Measurements from ENCODE around the gene IRAG1. TPM values are rescaled to one million over a fixed set of nuclear protein-coding genes. Genes with fewer than 3 reads are reported as not detected.

IRAG1 gene
- total RNA-seq, 1 experiment from 2014 or later = 0.64 TPM

DNA sequence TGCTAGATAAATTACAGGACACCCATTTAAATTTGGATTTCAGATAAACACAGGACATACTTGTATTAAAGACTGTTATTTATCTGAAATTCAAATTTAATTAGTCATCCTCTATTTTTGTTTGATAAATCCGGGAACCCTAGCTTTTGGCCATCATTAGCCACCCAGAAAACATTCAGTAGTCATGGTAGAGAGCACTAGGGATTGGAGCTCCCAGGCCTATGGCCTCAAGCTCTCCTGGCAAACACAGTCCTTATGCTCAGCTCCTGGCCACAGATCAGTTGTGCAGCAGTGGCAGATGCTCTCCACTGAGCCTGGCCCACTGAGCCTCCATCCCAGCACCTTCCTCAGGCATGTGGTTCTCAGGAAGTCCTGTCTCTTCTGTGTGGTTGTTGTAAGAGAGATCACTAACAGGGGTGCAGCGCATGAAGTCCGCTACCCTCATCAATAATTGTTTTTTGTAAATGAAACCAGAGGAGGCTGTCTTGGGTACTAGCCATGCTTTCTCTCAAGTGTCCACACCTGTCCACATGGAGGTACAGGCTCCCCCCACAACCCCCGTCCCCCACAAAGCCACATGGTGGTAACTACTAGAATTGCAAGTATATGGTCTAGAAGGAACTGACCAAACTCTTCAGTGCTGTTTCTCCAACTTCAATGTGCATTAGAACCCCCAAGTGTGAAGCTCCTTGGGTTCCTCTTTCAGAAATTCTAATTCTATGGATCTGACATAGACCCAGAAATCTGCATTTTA is 1.1 kb upstream of the IRAG1 start:
- Mint-ChIP-seq H3K4me3 (ENCODE audit: unreplicated experiment) (no peak overlapping the region), H3K9me3 (ENCODE audit: unreplicated experiment) (no peaks in the 10 kb centered on the region), H3K27ac (ENCODE audit: unreplicated experiment) (no peak overlapping the region), H3K4me1 (ENCODE audit: low read depth, unreplicated experiment) (peaks cover 5% of the 10 kb centered on the region), H3K36me3 (ENCODE audit: insufficient read depth, unreplicated experiment) (no peaks in the 10 kb centered on the region), H3K27me3 (ENCODE audit: insufficient read depth, unreplicated experiment) (no peaks in the 10 kb centered on the region)
- H3K36me3 ChIP-seq (ENCODE audit: control insufficient read depth, insufficient read depth, low read length) = no peaks in the 10 kb centered on the region
- TF ChIP-seq, protein P1, sequence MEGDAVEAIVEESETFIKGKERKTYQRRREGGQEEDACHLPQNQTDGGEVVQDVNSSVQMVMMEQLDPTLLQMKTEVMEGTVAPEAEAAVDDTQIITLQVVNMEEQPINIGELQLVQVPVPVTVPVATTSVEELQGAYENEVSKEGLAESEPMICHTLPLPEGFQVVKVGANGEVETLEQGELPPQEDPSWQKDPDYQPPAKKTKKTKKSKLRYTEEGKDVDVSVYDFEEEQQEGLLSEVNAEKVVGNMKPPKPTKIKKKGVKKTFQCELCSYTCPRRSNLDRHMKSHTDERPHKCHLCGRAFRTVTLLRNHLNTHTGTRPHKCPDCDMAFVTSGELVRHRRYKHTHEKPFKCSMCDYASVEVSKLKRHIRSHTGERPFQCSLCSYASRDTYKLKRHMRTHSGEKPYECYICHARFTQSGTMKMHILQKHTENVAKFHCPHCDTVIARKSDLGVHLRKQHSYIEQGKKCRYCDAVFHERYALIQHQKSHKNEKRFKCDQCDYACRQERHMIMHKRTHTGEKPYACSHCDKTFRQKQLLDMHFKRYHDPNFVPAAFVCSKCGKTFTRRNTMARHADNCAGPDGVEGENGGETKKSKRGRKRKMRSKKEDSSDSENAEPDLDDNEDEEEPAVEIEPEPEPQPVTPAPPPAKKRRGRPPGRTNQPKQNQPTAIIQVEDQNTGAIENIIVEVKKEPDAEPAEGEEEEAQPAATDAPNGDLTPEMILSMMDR (IDR thresholded peaks at IDR 0.05; ENCODE audit: insufficient read depth in 1 of 2, low read depth in 1 of 2, low read length in 1 of 2, severe bottlenecking in 1 of 2, unreplicated experiment in 1 of 2) = no peak
- no peaks in the 10 kb centered on the region for H3K4me1 ChIP-seq
- ChIA-PET POLR2A (no interaction called here), CTCF (no interaction called here)
- BruUV-seq (replicated peaks) = no TSS peak
- DNase-seq = no peak
- no peak overlapping the region for H3K4me3 ChIP-seq (ENCODE audit: low read depth, low read length)
- intact Hi-C loops (cut with micrococcal nuclease; ENCODE audit: unreplicated experiment) = no loop called here
- peaks cover 8% of the 10 kb centered on the region; the same call in 1 of the 2 replicates for H3K9me3 ChIP-seq
- H3K27me3 ChIP-seq (replicated peaks; ENCODE audit: control insufficient read depth, insufficient read depth, low read length) = no peaks in the 10 kb centered on the region

DNA sequence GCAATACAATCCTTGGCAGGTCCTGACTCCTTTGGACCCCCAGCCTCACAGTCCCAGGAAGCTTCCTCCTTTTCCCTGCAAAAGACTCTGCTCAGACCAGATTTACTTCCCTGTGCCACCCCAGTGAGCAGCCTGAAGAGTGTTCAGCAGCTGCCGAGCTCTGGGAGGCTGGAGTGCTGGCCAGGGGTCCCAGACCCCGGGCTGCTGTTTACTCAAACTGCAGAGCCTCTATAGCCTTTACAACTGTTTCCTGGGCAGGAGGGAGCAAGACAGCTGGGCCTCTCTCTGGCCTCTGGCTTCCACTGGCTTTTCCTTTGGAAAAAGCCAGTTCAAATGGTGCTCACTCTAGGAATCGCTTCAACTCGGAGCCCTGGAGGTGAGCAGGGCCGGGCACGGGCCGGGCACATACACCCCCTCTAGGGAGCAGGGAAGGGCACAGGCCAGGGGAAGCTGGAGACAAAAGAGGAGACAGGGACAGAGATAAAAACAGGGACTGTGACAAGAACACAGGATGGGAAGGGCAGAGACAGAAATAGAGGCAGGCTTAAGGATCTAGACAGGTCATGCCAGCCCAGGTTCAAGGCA is 932 bp downstream of the IRAG1 start:
- Mint-ChIP-seq H3K4me1 (ENCODE audit: low read depth, unreplicated experiment) (peaks cover 5% of the 10 kb centered on the region), H3K9me3 (ENCODE audit: unreplicated experiment) (no peaks in the 10 kb centered on the region), H3K36me3 (ENCODE audit: insufficient read depth, unreplicated experiment) (no peaks in the 10 kb centered on the region), H3K27ac (ENCODE audit: unreplicated experiment) (no peak overlapping the region), H3K4me3 (ENCODE audit: unreplicated experiment) (no peak overlapping the region), H3K27me3 (ENCODE audit: insufficient read depth, unreplicated experiment) (no peaks in the 10 kb centered on the region)
- POLR2A ChIA-PET = no interaction called here
- TF ChIP-seq, protein P1 (IDR thresholded peaks at IDR 0.05; ENCODE audit: insufficient read depth in 1 of 2, low read depth in 1 of 2, low read length in 1 of 2, severe bottlenecking in 1 of 2, unreplicated experiment in 1 of 2) = no peak
- Histone ChIP-seq H3K9me3 (no peaks in the 10 kb centered on the region), H3K36me3 (ENCODE audit: control insufficient read depth, insufficient read depth, low read length) (no peaks in the 10 kb centered on the region), H3K27me3 (replicated peaks; ENCODE audit: control insufficient read depth, insufficient read depth, low read length) (no peaks in the 10 kb centered on the region), H3K4me1 (no peaks in the 10 kb centered on the region), H3K4me3 (ENCODE audit: low read depth, low read length) (no peak overlapping the region)
- intact Hi-C loops (cut with micrococcal nuclease; ENCODE audit: unreplicated experiment) = no loop called here
- CTCF ChIA-PET = no interaction called here
- DNase-seq = no peak
- BruUV-seq (replicated peaks) = no TSS peak

DNA sequence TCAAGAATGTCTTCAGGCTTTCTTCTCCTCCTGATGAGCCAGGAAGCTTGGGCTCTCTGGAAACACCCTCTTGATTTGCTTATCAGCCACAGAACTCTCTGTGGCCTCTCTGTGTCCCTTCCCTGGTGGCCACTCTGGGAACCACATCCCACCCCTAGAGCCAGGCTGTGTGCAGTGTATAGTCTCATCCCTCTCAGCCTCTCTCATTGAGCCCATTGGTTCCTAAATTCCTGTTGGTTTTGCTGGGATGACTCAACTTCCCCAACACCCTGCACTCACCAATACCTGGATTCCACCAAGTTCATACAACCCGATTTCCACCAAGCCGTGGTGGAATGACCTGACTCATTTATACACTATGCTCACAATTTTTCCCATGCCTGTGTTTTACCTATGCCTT is 5.2 kb downstream of the IRAG1 start:
- H3K4me3 Mint-ChIP-seq (ENCODE audit: unreplicated experiment) = no peak overlapping the region
- H3K9me3 Mint-ChIP-seq (ENCODE audit: unreplicated experiment) = no peaks in the 10 kb centered on the region
- Histone ChIP-seq H3K27me3 (replicated peaks; ENCODE audit: control insufficient read depth, insufficient read depth, low read length) (no peaks in the 10 kb centered on the region), H3K4me1 (no peaks in the 10 kb centered on the region), H3K9me3 (no peaks in the 10 kb centered on the region), H3K36me3 (ENCODE audit: control insufficient read depth, insufficient read depth, low read length) (no peaks in the 10 kb centered on the region), H3K4me3 (ENCODE audit: low read depth, low read length) (no peak overlapping the region)
- TF ChIP-seq, protein P1 (IDR thresholded peaks at IDR 0.05; ENCODE audit: insufficient read depth in 1 of 2, low read depth in 1 of 2, low read length in 1 of 2, severe bottlenecking in 1 of 2, unreplicated experiment in 1 of 2) = no peak
- no peak overlapping the region for H3K27ac Mint-ChIP-seq (ENCODE audit: unreplicated experiment)
- peaks cover 5% of the 10 kb centered on the region for H3K4me1 Mint-ChIP-seq (ENCODE audit: low read depth, unreplicated experiment)
- intact Hi-C loops (cut with micrococcal nuclease; ENCODE audit: unreplicated experiment) = no loop called here
- no peaks in the 10 kb centered on the region for H3K27me3 Mint-ChIP-seq (ENCODE audit: insufficient read depth, unreplicated experiment)
- CTCF ChIA-PET = no interaction called here
- no TSS peak for BruUV-seq (replicated peaks)
- H3K36me3 Mint-ChIP-seq (ENCODE audit: insufficient read depth, unreplicated experiment) = no peaks in the 10 kb centered on the region
- POLR2A ChIA-PET = no interaction called here
- no peak for DNase-seq
